ENCODE data around the gene SPATA3. TPM values are rescaled to one million over a fixed set of nuclear protein-coding genes. Genes with fewer than 3 reads are reported as not detected.

Gene SPATA3
- total and polyA plus RNA-seq, 2 of the 13 experiments (the other 11 are each of a cell fraction or from before 2014, with no cell fraction given): not detected

GRCh38 chr2:231037731-231038482, 42.0 kb downstream of the SPATA3 start (continued):
- TF ChIP-seq ZNF430 (CRISPR knock-in tag; IDR thresholded peaks at IDR 0.05) (0 out of 2 replicates have a peak, but pooled peaks have one; percentile 54), GABPB1 (CRISPR knock-in tag; IDR thresholded peaks at IDR 0.05) (0 out of 2 replicates have a peak, but pooled peaks have one; percentile 33), ARNT2 (CRISPR knock-in tag; IDR thresholded peaks at IDR 0.05; ENCODE audit: low read depth) (no peak), TEAD3 (CRISPR knock-in tag; optimal IDR thresholded peaks at IDR 0.05; ENCODE audit: borderline replicate concordance) (no peak), ZNF75D (CRISPR knock-in tag; IDR thresholded peaks at IDR 0.05; ENCODE audit: borderline replicate concordance) (no peak), ZEB1 (IDR thresholded peaks at IDR 0.05; ENCODE audit: insufficient replicate concordance, low read depth) (no peak), NFE2L2 (IDR thresholded peaks at IDR 0.05; ENCODE audit: low read length) (no peak), ZNF512 (CRISPR knock-in tag; IDR thresholded peaks at IDR 0.05) (no peak), ARID3A (IDR thresholded peaks at IDR 0.05; ENCODE audit: low read depth, low read length) (no peak), NKX3-1 (CRISPR knock-in tag; IDR thresholded peaks at IDR 0.05) (no peak), CBFB (CRISPR knock-in tag; IDR thresholded peaks at IDR 0.05) (no peak), NR0B2 (CRISPR knock-in tag; IDR thresholded peaks at IDR 0.05) (no peak), HDAC2 (CRISPR knock-in tag; IDR thresholded peaks at IDR 0.05) (no peak), ZNF264 (CRISPR knock-in tag; IDR thresholded peaks at IDR 0.05) (no peak), ZNF616 (CRISPR knock-in tag; IDR thresholded peaks at IDR 0.05; ENCODE audit: low read depth) (no peak), GPN1 (CRISPR knock-in tag; IDR thresholded peaks at IDR 0.05; ENCODE audit: borderline replicate concordance) (no peak), ZNF207 (IDR thresholded peaks at IDR 0.05; ENCODE audit: borderline replicate concordance) (no peak)
- TF ChIP-seq, protein P1, sequence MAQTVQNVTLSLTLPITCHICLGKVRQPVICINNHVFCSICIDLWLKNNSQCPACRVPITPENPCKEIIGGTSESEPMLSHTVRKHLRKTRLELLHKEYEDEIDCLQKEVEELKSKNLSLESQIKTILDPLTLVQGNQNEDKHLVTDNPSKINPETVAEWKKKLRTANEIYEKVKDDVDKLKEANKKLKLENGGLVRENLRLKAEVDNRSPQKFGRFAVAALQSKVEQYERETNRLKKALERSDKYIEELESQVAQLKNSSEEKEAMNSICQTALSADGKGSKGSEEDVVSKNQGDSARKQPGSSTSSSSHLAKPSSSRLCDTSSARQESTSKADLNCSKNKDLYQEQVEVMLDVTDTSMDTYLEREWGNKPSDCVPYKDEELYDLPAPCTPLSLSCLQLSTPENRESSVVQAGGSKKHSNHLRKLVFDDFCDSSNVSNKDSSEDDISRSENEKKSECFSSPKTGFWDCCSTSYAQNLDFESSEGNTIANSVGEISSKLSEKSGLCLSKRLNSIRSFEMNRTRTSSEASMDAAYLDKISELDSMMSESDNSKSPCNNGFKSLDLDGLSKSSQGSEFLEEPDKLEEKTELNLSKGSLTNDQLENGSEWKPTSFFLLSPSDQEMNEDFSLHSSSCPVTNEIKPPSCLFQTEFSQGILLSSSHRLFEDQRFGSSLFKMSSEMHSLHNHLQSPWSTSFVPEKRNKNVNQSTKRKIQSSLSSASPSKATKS (CRISPR knock-in tag; IDR thresholded peaks at IDR 0.05): no peak
- TF ChIP-seq, protein P2, sequence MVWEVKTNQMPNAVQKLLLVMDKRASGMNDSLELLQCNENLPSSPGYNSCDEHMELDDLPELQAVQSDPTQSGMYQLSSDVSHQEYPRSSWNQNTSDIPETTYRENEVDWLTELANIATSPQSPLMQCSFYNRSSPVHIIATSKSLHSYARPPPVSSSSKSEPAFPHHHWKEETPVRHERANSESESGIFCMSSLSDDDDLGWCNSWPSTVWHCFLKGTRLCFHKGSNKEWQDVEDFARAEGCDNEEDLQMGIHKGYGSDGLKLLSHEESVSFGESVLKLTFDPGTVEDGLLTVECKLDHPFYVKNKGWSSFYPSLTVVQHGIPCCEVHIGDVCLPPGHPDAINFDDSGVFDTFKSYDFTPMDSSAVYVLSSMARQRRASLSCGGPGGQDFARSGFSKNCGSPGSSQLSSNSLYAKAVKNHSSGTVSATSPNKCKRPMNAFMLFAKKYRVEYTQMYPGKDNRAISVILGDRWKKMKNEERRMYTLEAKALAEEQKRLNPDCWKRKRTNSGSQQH (CRISPR knock-in tag; IDR thresholded peaks at IDR 0.05; ENCODE audit: low read depth): no peak
